NCI-H524 treated with DMSO at 0.1 percent for 48 hours (cell line): ENCODE data around the gene IKZF3.

Source experiments
- DNase-seq: peaks from one replicate; lab custom pipeline; 2025; lab: John Stamatoyannopoulos, UW

Gene IKZF3

DNA sequence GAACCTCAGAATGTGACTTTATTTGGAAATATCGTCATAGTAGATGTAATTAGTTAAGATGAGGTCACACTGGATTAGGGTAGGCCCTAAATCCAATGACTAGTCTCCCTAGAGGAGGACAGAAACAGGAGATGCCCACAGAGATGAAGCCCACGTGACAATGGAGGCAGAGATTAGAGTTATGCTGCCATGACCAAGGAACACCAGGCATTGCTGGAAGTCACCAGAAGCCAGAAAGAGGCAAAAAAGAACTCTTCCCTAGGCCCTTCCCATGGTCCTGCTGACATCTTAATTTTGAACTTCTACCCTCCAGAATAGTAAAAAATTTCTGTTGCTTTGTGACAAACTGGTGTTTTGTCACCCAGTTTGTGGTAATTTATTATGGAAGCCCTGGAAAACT, 49.6 kb downstream of the IKZF3 start:
- DNase-seq = no peak

DNA sequence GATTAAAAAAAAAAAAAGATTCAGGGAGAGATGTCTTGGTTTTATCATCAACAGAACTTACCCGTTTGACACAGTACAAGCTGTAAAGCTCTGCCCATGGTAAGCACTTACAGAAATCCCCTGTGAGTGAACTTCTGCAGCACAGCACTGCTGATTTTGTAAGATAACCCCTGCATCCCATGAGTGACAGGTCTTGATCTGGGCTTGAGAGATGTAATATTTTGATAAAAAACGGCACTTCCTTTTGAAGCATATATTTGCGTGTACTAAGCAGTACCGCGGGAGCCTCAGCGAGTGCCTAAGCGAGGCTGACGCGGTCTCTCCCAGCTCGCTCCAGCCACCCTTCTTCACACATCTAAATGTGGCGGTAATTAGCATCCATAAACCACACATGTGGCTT, 50.5 kb downstream of the IKZF3 start:
- no peak for DNase-seq

DNA sequence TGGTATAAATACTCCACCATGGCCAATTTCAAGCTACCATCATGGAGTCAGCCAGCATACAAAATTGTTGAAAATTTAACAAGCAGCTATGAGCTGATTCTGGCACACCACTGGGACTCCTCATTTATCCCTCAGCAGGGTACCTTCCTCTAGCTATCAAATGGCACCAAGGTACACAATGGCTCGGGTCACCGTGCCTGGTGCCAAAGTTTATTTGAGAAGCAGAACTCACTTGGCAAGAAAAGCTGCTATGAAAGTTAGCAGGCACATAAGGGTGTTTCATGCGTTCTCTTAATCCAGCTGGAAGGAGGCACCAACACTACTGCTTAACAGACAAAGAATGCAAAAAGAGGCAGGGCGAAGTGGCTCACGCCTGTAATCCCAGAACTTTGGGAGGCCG, 51.6 kb downstream of the IKZF3 start:
- no peak for DNase-seq

DNA sequence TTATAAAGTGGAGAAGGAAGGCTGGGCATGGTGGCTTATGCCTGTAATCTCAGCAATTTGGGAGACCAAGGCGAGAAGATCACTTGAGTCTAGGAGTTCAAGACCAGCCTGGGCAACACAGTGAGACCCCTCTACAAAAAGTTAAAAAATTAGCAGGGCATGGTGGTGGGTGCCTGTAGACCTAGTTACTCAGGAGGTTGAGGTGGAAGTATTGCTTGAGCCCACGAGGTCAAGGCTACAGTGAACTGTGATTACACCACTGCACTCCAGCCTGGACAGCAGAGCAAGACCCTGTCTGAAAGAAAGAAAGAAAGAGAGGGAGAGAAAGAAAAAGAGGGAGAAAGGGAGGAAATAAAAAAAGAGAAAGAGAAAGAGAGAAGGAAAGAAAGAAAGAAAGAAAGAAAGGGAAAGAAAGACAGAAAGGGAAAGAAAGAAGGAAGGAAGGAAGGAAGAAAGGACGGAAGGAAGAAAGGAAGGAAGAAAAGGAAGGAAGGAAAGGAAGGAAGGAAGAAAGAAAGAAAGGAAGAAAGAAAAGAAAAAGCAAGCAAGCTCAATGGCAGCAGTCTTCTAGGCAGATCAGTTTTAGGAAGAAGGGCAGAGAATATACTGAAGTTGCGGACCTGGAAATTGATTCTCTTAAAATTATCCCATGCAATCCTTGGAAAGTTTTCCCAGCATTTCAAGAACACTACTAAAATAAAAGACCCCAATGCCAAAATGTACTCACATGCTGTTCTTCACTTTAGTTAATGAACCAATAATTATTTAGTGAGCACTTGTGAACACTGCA, 53.0 kb downstream of the IKZF3 start:
- DNase-seq = no peak

DNA sequence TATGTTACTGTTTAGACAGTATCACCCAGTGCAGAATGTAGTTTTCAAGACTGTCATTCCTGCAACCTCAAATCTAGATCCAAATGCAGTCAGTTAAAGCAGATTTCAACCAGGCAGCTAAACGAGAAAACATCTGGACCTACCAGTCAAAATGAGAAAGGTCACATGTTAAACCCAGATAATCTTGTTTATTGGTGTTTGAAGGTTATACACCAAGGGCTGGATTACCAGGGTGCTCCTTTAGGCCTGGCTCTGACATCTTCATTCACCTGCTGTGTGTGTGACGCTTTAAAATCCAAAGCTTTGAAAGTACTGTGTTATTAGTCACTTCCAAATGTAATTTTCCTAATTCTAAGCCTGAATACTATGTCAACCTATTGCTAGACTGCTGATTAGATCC, 54.9 kb downstream of the IKZF3 start:
- no peak for DNase-seq

DNA sequence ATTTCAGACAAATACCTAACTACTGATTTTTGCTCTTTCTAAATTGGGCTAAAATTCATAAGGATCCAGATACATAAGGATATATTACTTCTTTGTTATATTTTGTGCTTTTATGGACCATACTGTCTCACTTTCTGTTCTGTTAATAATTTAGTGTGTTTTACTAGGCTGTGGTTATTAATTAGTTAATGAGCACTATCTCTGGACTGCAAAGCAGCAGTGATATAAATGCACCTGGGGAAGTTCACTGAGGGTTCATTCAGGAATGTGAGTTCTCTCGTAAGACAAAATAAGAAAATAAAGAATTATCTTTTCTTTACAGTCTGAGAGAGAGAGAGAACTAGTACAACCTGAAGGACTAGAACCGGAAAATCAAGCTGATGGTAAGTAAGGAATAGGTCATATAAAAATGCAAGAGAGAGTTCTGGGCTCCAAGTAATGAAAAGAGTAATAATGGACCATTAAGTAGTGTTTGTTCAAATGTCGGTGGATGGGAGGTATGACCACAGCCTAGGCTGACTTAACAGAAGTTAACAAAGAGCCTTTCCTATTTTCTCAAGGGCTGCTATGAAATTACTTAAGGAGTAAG, 55.6 kb downstream of the IKZF3 start:
- DNase-seq = no peak

DNA sequence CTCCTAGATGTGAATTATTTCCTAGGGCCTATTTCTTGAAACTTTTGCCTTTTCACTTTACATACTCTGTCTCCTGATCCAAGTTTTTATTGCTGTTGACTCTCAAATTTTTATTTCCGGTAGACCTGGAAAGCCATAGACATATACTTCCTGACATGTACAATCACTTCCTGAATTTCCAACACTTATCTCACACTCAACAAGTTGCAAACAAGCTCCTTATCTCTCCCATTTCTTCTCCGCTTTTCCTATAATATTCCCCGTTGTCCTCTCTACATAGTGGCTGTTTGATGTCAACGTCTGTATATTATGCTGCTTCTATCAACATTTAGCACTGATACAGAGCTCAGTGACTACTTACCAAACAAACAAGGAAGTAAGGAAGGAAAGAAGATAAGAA, 59.3 kb downstream of the IKZF3 start:
- DNase-seq = no peak

DNA sequence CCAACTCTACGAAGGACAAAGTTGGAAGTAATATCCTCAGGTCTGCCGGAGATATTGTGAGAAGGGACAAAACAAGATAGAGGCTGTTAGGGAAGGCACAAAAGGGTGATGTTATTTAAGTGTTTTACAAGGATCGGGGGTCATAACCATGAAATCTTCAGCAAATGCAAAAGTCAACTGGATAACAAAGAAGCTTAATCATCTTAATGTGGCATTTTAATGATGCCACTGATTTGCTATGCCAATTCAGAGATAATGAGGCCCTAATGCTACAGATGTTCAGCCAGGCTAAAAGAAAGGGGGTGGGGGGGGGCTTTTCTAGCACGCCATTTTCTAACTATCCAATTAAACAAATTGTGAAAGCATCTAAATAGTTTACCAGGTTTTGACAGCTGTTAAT, 63.1 kb downstream of the IKZF3 start:
- no peak for DNase-seq

DNA sequence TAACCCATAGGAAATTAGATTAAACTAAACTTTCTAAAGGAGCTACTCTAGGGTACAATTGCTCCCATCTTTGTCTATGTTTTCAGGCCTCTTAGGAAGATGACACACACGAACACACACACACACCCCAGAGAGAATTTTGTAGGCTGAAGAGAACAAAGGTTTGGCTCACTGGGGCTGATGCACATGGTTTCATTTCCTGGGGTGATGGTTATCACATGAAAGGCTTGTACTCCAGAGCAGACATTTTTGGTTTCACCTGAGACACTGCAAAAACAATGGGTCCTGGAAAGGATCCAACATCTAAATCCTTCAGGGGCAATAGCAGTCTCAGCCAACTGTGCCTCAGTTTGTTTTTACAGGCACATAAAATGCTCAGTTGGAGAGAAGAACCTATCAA, 63.6 kb downstream of the IKZF3 start:
- no peak for DNase-seq

DNA sequence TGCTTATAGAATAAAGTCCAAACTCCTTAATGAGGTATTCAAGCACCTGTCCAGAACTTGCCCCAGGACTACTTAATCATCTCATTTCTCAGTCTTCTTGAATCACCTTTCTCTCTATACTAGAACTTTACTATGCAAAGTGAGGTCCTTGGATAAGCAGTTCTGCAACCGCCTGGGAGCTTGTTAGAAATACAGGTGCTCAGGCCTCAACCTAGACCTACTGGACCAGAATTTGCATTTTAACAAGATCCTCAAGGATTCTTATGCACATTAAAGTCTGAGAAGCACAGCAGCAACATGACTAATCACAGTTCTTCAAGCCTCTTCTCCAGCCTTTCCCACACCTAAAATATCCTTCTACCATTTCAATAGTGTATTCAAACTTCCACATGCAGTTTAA, 64.7 kb downstream of the IKZF3 start:
- no peak for DNase-seq

DNA sequence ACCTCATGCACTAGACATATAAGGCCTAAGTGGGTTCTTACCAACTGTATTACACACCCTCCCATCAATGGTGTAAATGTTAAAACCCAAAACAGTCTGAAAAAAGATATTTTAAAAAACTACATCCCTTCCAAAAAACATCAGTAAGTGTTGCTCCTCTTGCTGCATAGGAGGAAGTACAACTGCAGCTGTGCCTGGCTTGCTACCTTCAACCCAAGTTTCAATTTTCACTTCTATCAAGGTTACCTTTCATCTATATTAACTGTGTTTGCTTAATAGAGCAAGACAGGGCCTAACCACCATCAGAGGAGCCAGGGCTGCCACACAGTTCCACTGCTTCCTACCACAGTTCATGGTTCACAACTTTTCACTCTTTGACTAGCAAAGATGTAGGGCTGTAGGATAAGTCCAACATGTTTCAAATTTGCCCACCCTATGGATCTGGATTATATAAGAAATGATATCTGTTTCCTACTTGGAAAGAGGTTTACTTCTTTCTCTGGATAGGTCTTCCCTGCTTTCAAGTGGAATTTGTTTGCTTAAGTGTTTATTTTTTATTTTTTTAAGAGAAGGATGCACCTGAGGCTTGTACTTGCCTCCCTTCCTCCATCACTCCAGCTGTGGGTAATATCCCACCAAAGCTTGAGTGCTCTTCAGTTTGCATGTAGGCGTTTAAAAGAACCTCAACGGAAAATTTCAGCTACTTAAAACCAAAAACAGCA, 69.7 kb downstream of the IKZF3 start:
- no peak for DNase-seq

DNA sequence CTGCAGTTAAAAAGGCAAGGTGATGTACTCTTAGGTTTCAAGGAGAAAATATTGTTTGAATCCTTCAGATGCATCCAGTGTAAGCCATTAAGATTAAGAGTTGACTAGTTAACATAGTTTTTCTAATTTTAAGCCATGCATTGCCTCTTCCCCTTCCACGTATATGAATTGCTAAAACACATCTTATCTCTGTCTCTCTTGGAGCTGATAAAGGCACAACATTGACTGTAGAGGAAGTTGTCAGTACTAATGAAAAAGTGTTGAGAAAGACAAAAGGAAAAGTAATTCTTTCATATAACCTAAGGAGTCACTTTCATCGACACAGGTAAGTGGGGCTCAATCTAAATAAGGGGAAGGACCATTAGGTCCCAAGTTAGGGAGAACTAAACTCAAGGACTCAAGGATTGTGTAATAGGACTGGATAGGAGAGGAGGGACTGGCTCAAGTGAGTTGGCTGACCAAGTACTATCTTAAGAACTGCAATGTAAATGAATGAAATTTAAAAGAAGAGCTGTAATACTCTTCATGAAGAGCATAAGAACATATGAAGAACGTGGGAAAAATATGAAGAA, 70.7 kb downstream of the IKZF3 start:
- DNase-seq = no peak

DNA sequence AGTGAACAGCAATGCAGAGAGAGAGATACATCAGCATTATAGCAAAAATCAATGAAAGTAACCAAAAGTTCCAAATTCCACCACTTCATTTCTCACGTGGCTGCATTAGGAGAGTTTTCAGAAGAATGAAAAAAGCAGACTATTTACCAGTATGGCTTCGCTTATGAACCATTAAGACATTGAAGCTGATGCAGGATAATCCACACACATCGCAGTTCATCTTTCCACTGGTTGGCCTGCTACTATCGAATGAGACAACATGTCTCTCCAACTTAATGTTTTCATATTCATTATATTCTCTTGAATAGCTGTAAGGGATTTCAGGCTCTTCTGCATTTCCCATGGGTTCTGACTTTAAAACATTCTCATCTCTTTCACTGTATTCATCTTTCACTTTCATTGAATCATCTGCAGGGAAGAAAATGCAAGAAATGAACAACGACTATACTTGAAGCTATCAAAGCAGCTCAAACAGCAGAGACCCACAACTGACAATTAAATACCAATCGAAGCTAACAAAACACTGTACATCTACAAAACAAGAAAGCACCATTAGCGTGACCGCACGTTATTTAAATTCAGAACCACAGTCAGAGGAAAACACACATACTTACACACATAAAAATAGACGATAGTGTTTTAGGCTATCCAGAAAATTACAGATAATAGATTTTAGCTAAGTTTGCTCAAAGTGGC, 71.4 kb downstream of the IKZF3 start:
- no peak for DNase-seq

DNA sequence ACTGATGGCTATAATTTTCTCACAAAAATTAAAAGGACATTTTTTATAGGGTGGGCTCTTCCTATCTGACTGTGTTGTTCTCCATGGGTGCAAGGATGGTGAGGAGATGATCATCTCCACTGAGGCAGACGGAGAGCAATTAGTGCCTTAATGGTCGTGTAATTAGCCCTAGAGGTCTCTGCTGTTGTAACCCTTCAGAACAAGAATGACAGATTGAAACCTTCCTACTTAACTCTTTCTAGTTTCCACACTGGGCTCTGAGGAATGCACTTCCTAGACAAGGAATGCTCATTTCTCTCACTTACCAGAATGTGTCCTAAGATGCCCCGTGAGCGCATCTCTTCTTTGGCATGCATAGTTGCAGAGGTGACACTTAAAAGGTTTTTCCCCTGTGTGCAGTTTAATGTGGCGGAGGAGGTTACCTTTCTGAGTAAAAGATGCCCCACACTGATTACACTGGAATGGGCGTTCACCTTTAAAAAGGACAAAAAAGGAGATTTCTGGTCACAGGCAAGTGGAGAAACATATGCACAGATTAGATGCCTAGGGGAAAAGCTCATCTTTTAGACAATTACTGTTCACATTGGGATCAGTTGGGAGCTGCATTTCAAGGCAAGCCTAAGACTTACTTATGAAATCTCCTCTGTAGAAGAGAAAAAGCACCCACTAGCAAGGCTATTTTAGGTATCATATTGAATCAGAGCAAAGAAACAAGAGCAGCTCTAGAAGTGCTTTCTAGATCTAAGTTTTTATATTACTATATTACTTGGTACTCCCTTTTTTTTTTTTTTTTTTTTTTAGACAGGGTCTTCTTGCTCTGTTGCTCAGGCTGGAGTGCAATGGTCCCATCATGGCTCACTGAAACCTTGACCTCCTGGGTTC, 72.8 kb downstream of the IKZF3 start:
- DNase-seq = no peak

DNA sequence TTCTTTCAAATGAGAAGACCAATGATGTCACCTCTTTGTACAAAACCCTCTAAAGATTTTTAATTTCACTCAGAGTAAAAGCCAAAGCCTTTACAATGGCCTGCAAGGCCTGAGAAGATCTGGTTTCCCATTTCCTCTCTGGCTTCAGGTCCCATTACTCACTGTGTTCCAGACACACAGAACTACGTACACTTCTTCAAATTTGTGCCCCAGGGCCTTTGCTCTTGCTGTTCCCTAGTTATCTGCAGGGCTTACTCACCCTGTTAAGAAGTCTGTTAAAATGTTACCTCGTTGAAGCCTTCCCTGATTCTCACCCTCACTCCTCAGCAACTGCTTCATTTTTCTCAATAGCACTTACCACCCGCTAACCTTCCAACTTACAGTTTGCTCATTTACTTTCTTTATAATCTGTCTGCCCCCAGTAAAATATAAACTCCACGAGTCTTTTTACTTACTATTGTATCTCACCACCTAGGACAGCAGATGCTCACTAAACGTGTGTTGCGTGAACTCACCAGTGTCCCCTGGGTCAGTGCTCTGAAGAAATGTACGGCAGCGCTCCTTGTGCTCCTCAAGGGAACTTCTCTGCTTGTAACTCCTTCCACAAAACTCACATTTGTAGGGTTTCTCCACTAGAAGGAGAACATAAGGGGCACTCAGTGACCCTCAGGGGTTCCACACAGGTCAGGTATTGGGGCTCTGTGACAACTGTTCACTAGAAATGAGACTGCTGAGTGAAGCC, 76.2 kb downstream of the IKZF3 start:
- DNase-seq = no peak

DNA sequence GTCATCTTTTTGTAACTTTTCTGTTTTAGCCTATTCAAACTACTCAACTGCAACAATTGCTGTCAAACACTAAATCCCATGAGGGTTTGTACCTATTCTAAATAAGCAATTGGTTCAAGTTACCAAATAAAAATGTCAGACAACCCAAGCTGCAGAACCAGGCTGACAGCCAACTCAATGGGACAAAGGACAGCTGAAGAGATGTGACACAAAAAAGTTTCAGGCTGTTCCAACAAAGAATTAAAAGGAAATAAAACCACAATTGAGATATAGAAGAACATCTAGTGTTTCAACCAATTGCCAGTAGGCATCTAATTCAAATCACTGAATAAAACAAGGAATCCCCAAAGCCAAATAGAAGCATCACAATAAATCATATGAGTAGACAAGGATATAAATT, 77.1 kb downstream of the IKZF3 start:
- DNase-seq = no peak

DNA sequence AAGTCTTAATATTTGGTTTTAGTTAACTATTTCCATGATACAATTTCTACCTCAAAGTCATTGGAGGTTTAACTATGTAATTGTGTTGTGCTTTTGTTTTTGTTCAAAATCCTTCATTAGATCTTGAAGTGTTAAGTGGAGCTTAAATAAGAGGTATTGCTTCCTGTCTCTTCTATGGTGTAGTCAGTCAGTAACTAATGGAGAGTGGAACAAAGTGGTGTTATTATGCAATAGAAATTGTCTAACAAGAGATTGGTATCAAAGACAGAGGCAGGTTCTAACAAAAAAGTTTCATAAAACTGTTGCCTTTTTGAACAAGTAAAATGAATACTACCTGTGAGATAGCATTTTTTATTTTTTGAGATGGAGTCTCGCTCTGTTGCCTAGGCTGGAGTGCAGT, 81.1 kb downstream of the IKZF3 start:
- DNase-seq = no peak

DNA sequence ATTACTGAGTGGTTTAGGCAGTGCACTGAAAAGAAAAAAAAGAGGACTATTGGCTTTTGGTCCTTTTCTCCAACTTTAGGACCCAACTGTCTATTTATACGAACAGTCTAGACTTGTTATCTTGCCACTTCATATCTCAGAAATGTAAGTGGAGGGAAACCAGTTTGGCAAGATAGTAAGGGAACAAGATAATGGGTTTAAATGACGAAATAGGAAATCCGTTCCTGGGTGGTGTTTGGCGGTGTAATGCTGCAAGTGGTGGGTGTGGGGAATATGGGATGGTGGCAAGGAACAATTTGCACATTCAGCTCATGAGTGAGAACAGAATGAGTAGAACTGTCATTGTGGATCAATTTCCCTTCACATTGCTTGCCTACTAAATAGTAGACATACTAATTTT, 81.6 kb downstream of the IKZF3 start:
- no peak for DNase-seq

DNA sequence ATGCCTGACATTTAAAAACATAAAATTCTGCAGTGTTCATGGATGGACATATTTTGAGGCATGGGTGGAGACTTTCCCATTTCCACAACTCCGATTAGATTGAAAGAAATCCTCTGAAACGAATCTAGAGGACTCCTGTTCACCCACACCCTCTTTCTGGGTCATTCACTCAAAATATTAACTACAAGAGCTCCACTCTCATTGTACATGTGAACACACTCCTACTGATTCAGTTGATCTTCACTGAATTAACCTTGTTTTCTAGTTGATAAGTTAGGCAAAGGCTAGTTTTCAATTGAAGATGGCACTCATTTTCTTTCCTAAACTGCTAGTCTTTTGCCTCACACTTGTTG, 82.3 kb downstream of the IKZF3 start:
- no peak for DNase-seq

DNA sequence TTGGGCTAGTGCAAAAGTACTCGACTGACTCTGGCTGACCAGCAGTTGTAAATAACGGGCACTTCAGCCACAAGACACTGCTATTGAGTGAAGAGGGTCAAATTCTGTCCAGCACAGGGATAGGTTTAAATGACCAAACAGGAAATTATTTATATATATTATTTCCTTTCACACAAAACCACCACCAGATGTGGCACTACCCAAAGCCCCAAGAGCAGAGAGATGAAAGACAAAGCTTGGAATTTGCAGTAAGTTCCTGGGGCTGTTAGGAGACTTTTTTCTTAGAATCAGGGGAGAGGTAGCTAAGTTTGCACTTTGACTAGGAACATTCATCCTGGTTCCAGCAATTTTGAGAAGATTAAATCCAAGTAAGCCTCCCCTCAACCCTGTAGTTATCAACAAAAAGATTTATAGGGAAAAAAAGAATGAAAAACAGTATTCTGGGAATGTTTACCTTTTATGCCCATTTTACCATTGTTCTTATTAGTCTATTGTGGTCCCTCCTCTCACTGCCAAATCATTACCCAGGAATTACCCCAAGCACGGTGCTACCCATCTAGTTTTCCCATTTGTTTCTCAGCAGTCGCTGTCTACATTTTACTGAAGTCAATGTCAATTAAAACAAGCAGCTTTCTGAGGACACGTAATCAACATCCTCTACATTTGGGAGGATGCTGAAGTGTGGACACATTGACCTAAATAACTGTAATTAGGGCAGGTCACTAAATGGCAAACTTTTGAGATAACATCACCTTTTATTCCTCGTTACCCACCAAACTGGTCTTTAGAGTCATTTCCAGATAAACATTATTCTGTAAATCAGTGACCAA, 82.9 kb downstream of the IKZF3 start:
- no peak for DNase-seq
